GM12878 (cell line): ENCODE data around the gene POMZP3.
"Not testable (repeated sequence)": the region's sequence is repeated elsewhere in the genome, so short reads cannot be mapped to it uniquely, and the experiment has no call there.

Experiments
- CEBPB ChIP-seq, 2 experiments: fragments of 150-350 bp in 1 of 2; IDR thresholded peaks; 2 replicates each; pipeline ENCODE4 v1.6.1; 2012 to 2014; ENCODE audit warnings: low read depth in 2 of 2, low read length in 2 of 2, borderline replicate concordance in 1 of 2, inconsistent platforms in 1 of 2
- CHD1 ChIP-seq: IDR thresholded peaks from 2 replicates; pipeline ENCODE4 v1.6.1; 2012; ENCODE audit warnings: low read depth, low read length, improper control_type of control experiment
- CTCF ChIP-seq, 3 experiments: IDR thresholded peaks in 2 of 3; conservative IDR thresholded peaks in 1 of 3; 2 replicates each; pipeline ENCODE4 v1.5.1; 2011; ENCODE audit warnings: low read depth in 3 of 3, low read length in 3 of 3, mild to moderate bottlenecking in 3 of 3, control low read depth in 2 of 3, moderate library complexity in 2 of 3, inconsistent platforms in 1 of 3, mixed read lengths in 1 of 3; ENCODE audit not compliant: control insufficient read depth in 2 of 3, insufficient read depth in 1 of 3; ENCODE audit errors: extremely low read depth in 1 of 3
- DPF2 ChIP-seq: fragments of 450-650 bp; IDR thresholded peaks from 2 replicates; pipeline ENCODE4 v1.6.1; 2017; ENCODE audit warnings: mild to moderate bottlenecking
- E2F4 ChIP-seq: IDR thresholded peaks from 2 replicates; pipeline ENCODE4 v1.6.1; 2012; ENCODE audit warnings: low read depth, low read length, improper control_type of control experiment
- GABPA ChIP-seq: IDR thresholded peaks from 2 replicates; pipeline ENCODE4 v1.6.1; 2014; ENCODE audit warnings: antibody characterized with exemption, low read depth, mild to moderate bottlenecking, inconsistent platforms
- KAT2A ChIP-seq: conservative IDR thresholded peaks from 2 replicates; pipeline ENCODE4 v1.6.1; 2011; ENCODE audit warnings: low read depth, low read length; ENCODE audit not compliant: control insufficient read depth
- KDM1A ChIP-seq: fragments of 200-600 bp; sonication (generic); IDR thresholded peaks from 2 replicates; pipeline ENCODE4 v1.6.1; 2016; ENCODE audit warnings: borderline replicate concordance
- NR2F1 ChIP-seq: fragments of 450-650 bp; conservative IDR thresholded peaks from 2 replicates; pipeline ENCODE4 v1.6.1; 2017; ENCODE audit warnings: mild to moderate bottlenecking
- POLR2AphosphoS5 ChIP-seq: IDR thresholded peaks from 2 replicates; pipeline ENCODE4 v1.6.1; 2011; ENCODE audit warnings: mild to moderate bottlenecking, low read length, inconsistent platforms
- SREBF1 ChIP-seq: IDR thresholded peaks from 2 replicates; pipeline ENCODE4 v1.6.1; 2012; ENCODE audit warnings: mild to moderate bottlenecking, low read length

DNA sequence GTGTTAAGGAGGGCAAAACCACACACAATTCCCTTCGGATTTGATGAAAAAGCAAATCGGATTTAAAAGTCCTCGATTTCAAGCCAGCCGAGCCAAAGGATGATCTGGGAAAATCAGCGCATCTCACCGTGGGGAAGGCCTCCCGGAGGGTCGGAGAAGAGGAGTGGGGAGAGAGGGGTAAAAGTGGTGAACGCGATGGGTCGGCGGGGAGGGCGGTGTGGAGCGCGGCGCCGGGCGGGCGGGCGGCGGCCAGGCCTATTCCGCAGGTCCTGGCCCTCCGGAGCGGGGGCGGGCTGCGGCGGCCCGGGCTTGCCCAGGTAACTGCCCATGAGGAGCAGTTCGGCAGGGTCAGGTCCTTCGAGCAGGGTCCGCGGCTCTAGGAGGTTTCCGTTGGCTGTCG is 498 bp downstream of the POMZP3 start:
- not testable (repeated sequence) for TF ChIP-seq DPF2; KAT2A; KDM1A; SREBF1; E2F4; NR2F1; CTCF (IDR thresholded peaks at IDR 0.05 in 2 of 3, conservative IDR thresholded peaks at IDR 0.05 in 1 of 3; ENCODE audit: control insufficient read depth in 2 of 3, extremely low read depth in 1 of 3, insufficient read depth in 1 of 3, low read depth in 3 of 3, low read length in 3 of 3); POLR2AphosphoS5; CHD1; CEBPB (IDR thresholded peaks at IDR 0.05; ENCODE audit: borderline replicate concordance in 1 of 2, low read depth in 2 of 2, low read length in 2 of 2); GABPA
